Upper lobe of left lung (tissue), 4 donors: ENCODE data around the gene SPATA7.

ENCODE experiments used
- CTCF ChIP-seq, 6 experiments: fragments of 450-650 bp in 4 of 6; fragments of 200-600 bp in 2 of 6; sonication (generic) in 2 of 6; IDR thresholded peaks; one replicate each; pipeline ENCODE4 v1.5.1; 2016 to 2019; ENCODE audit warnings: antibody characterized with exemption in 6 of 6
- POLR2A ChIP-seq, 4 donors: fragments of 450-650 bp; IDR thresholded peaks; one replicate each; pipeline ENCODE4 v1.5.1; 2016 to 2017; ENCODE audit warnings: antibody characterized with exemption in 4 of 4, mild to moderate bottlenecking in 2 of 4

GRCh38 chr14:88351966-88352691 is 33.3 kb upstream of the SPATA7 start:
- TF ChIP-seq CTCF (IDR thresholded peaks at IDR 0.05) (no peak), POLR2A (IDR thresholded peaks at IDR 0.05) (no peak)
